Activated CD4-positive, CD25-positive, alpha-beta regulatory T cell treated with anti-CD3 and anti-CD28 coated beads, Interleukin-2, amount 50 U/mL, for 72 hours (primary cell): Measurements from ENCODE around the gene MINDY4.

Experiments used
- DNase-seq: peaks from one replicate; pipeline ENCODE4 v3.0.0; 2021

MINDY4 gene

GRCh38 chr7:30920584-30921539 lies 149.6 kb downstream of the MINDY4 start:
- peak; percentile 26 for DNase-seq

- DNase-seq, result peak; percentile 25
These were observed 150.6 kb downstream of the MINDY4 start for GRCh38 chr7:30921540-30922401.

- no peak for DNase-seq
These were observed 151.4 kb downstream of the MINDY4 start for GRCh38 chr7:30922596-30922995.

GRCh38 chr7:30923009-30923773 lies 152.0 kb downstream of the MINDY4 start:
- peak; percentile 20 for DNase-seq

GRCh38 chr7:30923774-30924413 lies 152.7 kb downstream of the MINDY4 start:
- peak; percentile 4 for DNase-seq

- peak; percentile 12 for DNase-seq
These were observed 153.4 kb downstream of the MINDY4 start for GRCh38 chr7:30924624-30925023.

GRCh38 chr7:30925117-30925516 lies 153.9 kb downstream of the MINDY4 start:
- DNase-seq, result peak; percentile 5

- DNase-seq, result no peak
These were observed 154.7 kb downstream of the MINDY4 start for GRCh38 chr7:30925913-30926312.

- no peak for DNase-seq
These were observed 155.1 kb downstream of the MINDY4 start for GRCh38 chr7:30926313-30926712.

- no peak for DNase-seq
These were observed 155.8 kb downstream of the MINDY4 start for GRCh38 chr7:30927040-30927439.

- no peak for DNase-seq
These were observed 156.3 kb downstream of the MINDY4 start for GRCh38 chr7:30927559-30927958.

GRCh38 chr7:30928254-30928872 lies 157.1 kb downstream of the MINDY4 start:
- no peak for DNase-seq

GRCh38 chr7:30929686-30930085 lies 158.5 kb downstream of the MINDY4 start:
- DNase-seq, result no peak

GRCh38 chr7:30930621-30931020 lies 159.4 kb downstream of the MINDY4 start:
- DNase-seq, result no peak

GRCh38 chr7:30931161-30931928 lies 160.1 kb downstream of the MINDY4 start:
- no peak for DNase-seq

- peak; percentile 17 for DNase-seq
These were observed 160.8 kb downstream of the MINDY4 start for GRCh38 chr7:30931929-30932540.

- no peak for DNase-seq
These were observed 161.3 kb downstream of the MINDY4 start for GRCh38 chr7:30932562-30932961.

GRCh38 chr7:30933124-30933974 lies 162.1 kb downstream of the MINDY4 start:
- DNase-seq, result peak; percentile 25

- DNase-seq, result peak; percentile 23
These were observed 163.0 kb downstream of the MINDY4 start for GRCh38 chr7:30934225-30934624.
